Esophagus squamous epithelium (tissue), 4 donors: Measurements from ENCODE around the gene FBXO2.

Experiments used
- CTCF ChIP-seq, 6 experiments: fragments of 450-650 bp in 4 of 6; fragments of 200-600 bp in 2 of 6; sonication (generic) in 2 of 6; IDR thresholded peaks; one replicate each; pipeline ENCODE4 v1.5.1; 2016 to 2019; ENCODE audit warnings: antibody characterized with exemption in 6 of 6, mild to moderate bottlenecking in 4 of 6, moderate library complexity in 4 of 6
- POLR2A ChIP-seq, 4 donors: fragments of 450-650 bp; IDR thresholded peaks; one replicate each; pipeline ENCODE4 v1.6.1; 2017; ENCODE audit warnings: antibody characterized with exemption in 4 of 4, mild to moderate bottlenecking in 4 of 4, moderate library complexity in 3 of 4

DNA sequence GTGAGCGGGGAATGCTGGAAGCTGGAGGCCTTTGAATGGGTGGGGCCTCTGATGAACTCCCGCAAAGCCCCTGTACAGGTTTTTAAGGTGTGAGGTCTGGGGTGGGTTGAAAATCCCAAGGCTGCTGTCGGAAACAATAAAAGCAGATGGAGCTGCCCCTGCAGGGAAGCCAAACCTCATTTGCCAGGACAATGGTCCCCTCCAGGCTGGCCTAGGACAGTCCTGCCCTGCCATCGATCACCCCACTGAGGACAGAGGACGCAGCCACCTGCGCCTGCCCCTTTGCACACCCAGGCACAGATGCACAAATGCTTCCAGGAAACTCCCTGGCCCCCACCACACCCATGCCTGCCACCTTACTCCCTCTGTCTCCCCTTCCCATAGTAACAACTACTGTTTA is 41.6 kb upstream of the FBXO2 start:
- TF ChIP-seq CTCF (IDR thresholded peaks at IDR 0.05): no peak
- TF ChIP-seq POLR2A (IDR thresholded peaks at IDR 0.05): no peak
